K562 (cell line): ENCODE results near the gene CHCHD6. TPM values are rescaled to one million over a fixed set of nuclear protein-coding genes. Genes with fewer than 3 reads are reported as not detected.

Experiments used
- ATAC-seq: fragments of 200-7000 bp; cut with Tn5 transposase; 3 replicates; pipeline ENCODE4 v1.9.1; 2020; ENCODE audit warnings: moderate library complexity
- BruUV-seq: library from RNA; stranded (reverse); fragments of 400-500 nt; replicated peaks from 2 replicates; lab custom pipeline; 2021; lab: Mats Ljungman, UMichigan
- CTCF ChIA-PET: fragments of 300-600 bp; formaldehyde crosslinking; extraction: SDS; loops from one replicate; lab custom pipeline; 2021; ENCODE audit warnings: low intra/inter-chr PET ratio; lab: Yijun Ruan, JAX
- POLR2A ChIA-PET: fragments of 300-600, 350-650 bp; sonication (Branson Sonifier 250); formaldehyde crosslinking; extraction: SDS; loops from one replicate; lab custom pipeline; 2021; ENCODE audit warnings: antibody characterized with exemption, inconsistent platforms; lab: Yijun Ruan, JAX
- DNase-seq, 4 experiments: peaks; one replicate each; pipeline versions ENCODE4 v3.0.0 to v3.0.0-alpha.2; 2011 to 2018; ENCODE audit warnings: low spot score in 3 of 4, mixed read lengths in 3 of 4; ENCODE audit errors: extremely low read depth in 1 of 4
- FAIRE-seq: peaks from 2 replicates; lab custom pipeline; 2011; peaks lifted over from hg19 to GRCh38; lab: Jason Lieb, UNC
- H2AFZ ChIP-seq: 2 replicates; pipeline ENCODE4 v1.6.0; 2011; ENCODE audit warnings: low read depth, low read length, control low read depth, inconsistent platforms
- H3K27ac ChIP-seq: fragments of 200-600 bp; 3 replicates; pipeline ENCODE4 v1.8.0; 2011; ENCODE audit warnings: low read depth, mild to moderate bottlenecking, control low read depth, inconsistent platforms, low read length, moderate library complexity, mixed read lengths; ENCODE audit errors: extremely low read depth
- H3K27me3 ChIP-seq, 2 experiments: fragments of 300-600 bp in 1 of 2; 2 replicates in 1 of 2; 3 replicates in 1 of 2; pipeline versions ENCODE4 v1.6.0 to v1.8.0; 2011; ENCODE audit warnings: inconsistent platforms in 2 of 2, low read length in 2 of 2, mild to moderate bottlenecking in 1 of 2, mixed read lengths in 1 of 2, moderate library complexity in 1 of 2; ENCODE audit not compliant: control insufficient read depth in 2 of 2, insufficient read depth in 2 of 2
- H3K36me3 ChIP-seq: fragments of 300-600 bp; 3 replicates; pipeline ENCODE4 v1.8.0; 2011; ENCODE audit warnings: mild to moderate bottlenecking, low read length, inconsistent platforms; ENCODE audit not compliant: control insufficient read depth, insufficient read depth
- H3K4me1 ChIP-seq, 2 experiments: fragments of 200-600 bp in 1 of 2; replicated peaks in 1 of 2; 2 replicates in 1 of 2; 3 replicates in 1 of 2; pipeline versions ENCODE4 v1.5.1 to v1.8.0; 2011; ENCODE audit warnings: inconsistent platforms in 2 of 2, low read length in 2 of 2, mild to moderate bottlenecking in 1 of 2, mixed read lengths in 1 of 2, moderate library complexity in 1 of 2; ENCODE audit not compliant: control insufficient read depth in 2 of 2, insufficient read depth in 2 of 2
- H3K4me2 ChIP-seq: 2 replicates; pipeline ENCODE4 v1.6.1; 2011; ENCODE audit warnings: low read length, control low read depth, inconsistent platforms, mixed read lengths; ENCODE audit not compliant: insufficient read depth
- H3K4me3 ChIP-seq: fragments of 200-600 bp; sonication (generic), shearing (Covaris generic); 2 replicates; pipeline ENCODE4 v1.5.1; 2016; ENCODE audit warnings: control low read depth, inconsistent platforms
- H3K79me2 ChIP-seq: fragments of 200-600 bp; 3 replicates; pipeline ENCODE4 v1.8.0; 2011; ENCODE audit warnings: low read length, inconsistent platforms; ENCODE audit not compliant: control insufficient read depth, insufficient read depth
- H3K9ac ChIP-seq, 2 experiments: 2 replicates each; pipeline versions ENCODE4 v1.6.0 to v1.6.1; 2011; ENCODE audit warnings: low read depth in 2 of 2, low read length in 2 of 2, control low read depth in 1 of 2, inconsistent platforms in 1 of 2, mild to moderate bottlenecking in 1 of 2, mixed read lengths in 1 of 2; ENCODE audit not compliant: insufficient read depth in 1 of 2
- H3K9me1 ChIP-seq: one replicate; pipeline ENCODE4 v1.6.0; 2011; ENCODE audit warnings: inconsistent platforms, mild to moderate bottlenecking, low read length, moderate library complexity; ENCODE audit not compliant: control insufficient read depth, insufficient read depth
- H3K9me3 ChIP-seq: replicated peaks from 2 replicates; pipeline ENCODE4 v1.5.1; 2011; ENCODE audit warnings: low read depth, low read length, inconsistent platforms; ENCODE audit not compliant: control insufficient read depth, insufficient read depth
- H4K20me1 ChIP-seq: replicated peaks from 2 replicates; pipeline ENCODE4 v1.6.1; 2011; ENCODE audit warnings: low read length, inconsistent platforms, mixed read lengths; ENCODE audit not compliant: control insufficient read depth, insufficient read depth
- CEBPB ChIP-seq: fragments of 450-650 bp; IDR thresholded peaks from 2 replicates; pipeline ENCODE4 v1.6.1; 2016; ENCODE audit warnings: missing genetic modification characterization, missing compliant biosample characterization
- POLR2G ChIP-seq: fragments of 200-400 bp; formaldehyde crosslinking; IDR thresholded peaks from 2 replicates; pipeline ENCODE4 v1.6.1; 2017; ENCODE audit warnings: low read depth, mild to moderate bottlenecking, antibody characterized with exemption, low read length, moderate library complexity
- SAFB ChIP-seq: fragments of 200-400 bp; formaldehyde crosslinking; IDR thresholded peaks from 2 replicates; pipeline ENCODE4 v1.6.1; 2017; ENCODE audit warnings: low read depth, low read length, borderline replicate concordance
- WGBS: fragments of 100-300 bp; shearing (Covaris generic); methylation state at CpG from one replicate; pipeline ENCODE4 v1.1.6; 2016; ENCODE audit warnings: low coverage, mixed read lengths; ENCODE audit not compliant: insufficient coverage; ENCODE audit errors: missing lambda C conversion rate; 5-methylcytosine and 5-hydroxymethylcytosine counted together
- in situ Hi-C: fragments of 300-500 bp; cut with MboI; formaldehyde crosslinking; loops from 4 replicates; pipeline ENCODE4 v1.15.0; 2018; ENCODE audit warnings: inconsistent platforms, mixed read lengths
- intact Hi-C: fragments of 100-400 bp; cut with micrococcal nuclease; formaldehyde crosslinking; loops from 2 replicates; pipeline ENCODE4 v1.14.2; 2022
- polyA plus RNA-seq, 8 experiments: library from polyadenylated mRNA; depleted of rRNA in 4 of 8; stranded (reverse) in 5 of 8; unstranded in 3 of 8; fragments of >200 nt; fragmentation: Nextera tagmentation in 2 of 8; fragmentation: Illumina TruSeq in 1 of 8; extraction: Ambion mirVana in 2 of 8; extraction: Trizol in 1 of 8; gene quantifications; 2 replicates each; pipeline versions ENCODE4 v1.2.1 to v1.2.3, GENCODE V29; 2011 to 2014; ENCODE audit warnings: inconsistent platforms in 1 of 8, missing spikeins in 1 of 8
- total RNA-seq, 7 experiments: library from RNA; depleted of rRNA in 6 of 7; stranded (reverse); fragments of >200 nt in 6 of 7; fragmentation: Illumina TruSeq in 2 of 7; extraction: Trizol in 2 of 7; gene quantifications; 2 replicates each; pipeline versions ENCODE4 v1.2.1 to v1.2.3, GENCODE V29; 2011 to 2021; ENCODE audit warnings: low replicate concordance in 1 of 7

CHCHD6 gene
- total and polyA plus RNA-seq, 9 of the 15 experiments (the other 6 are each of a cell fraction or from before 2014, with no cell fraction given): 4.6 to 18.6 (median 10.9) TPM

- 93% methylated on average over 3 of the region's 7 CpGs for WGBS
- no peak overlapping the region for H2AFZ ChIP-seq
- peaks cover 8% of the 10 kb centered on the region; the same call in 1 of the 2 replicates for H4K20me1 ChIP-seq
- no peak overlapping the region for H3K4me3 ChIP-seq
- no peak overlapping the region for H3K4me2 ChIP-seq
- H3K36me3 ChIP-seq: peaks cover 29% of the 10 kb centered on the region; the same call in 2 of the 3 replicates
- DNase-seq: no peak
- no TSS peak for BruUV-seq
- peaks cover 0 to 22% of the 10 kb centered on the region in 2 experiments; a peak in 2 of 5 replicates for H3K4me1 ChIP-seq
- no peak overlapping the region for H3K27ac ChIP-seq
- ChIA-PET CTCF (no interaction called here), POLR2A (interaction anchor here (0.9 kb wide), 1 partner anchor 14 kb away, joined by 3 read pairs; no protein-coding TSS in a partner anchor)
- no peaks in the 10 kb centered on the region for H3K9me1 ChIP-seq
- TF ChIP-seq CEBPB (tag) (no peak), POLR2G (0 out of 2 replicates have a peak, but pooled peaks have one; percentile 12)
- H3K27me3 ChIP-seq: no peaks in the 10 kb centered on the region
- intact Hi-C loops (no loop called here), in situ Hi-C loops (no loop called here)
- ATAC-seq: no peak
- no peaks in the 10 kb centered on the region for H3K9me3 ChIP-seq
- 0 out of 4 replicates have a peak overlapping the region, but pooled peaks of 1 of the 2 experiments have one; percentile 5 for H3K9ac ChIP-seq
- FAIRE-seq: no peak
- H3K79me2 ChIP-seq: peaks cover 12% of the 10 kb centered on the region; the same call in 1 of the 3 replicates
Measured at GRCh38 chr3:127003601-127004280, 299.7 kb downstream of the CHCHD6 start.

DNA sequence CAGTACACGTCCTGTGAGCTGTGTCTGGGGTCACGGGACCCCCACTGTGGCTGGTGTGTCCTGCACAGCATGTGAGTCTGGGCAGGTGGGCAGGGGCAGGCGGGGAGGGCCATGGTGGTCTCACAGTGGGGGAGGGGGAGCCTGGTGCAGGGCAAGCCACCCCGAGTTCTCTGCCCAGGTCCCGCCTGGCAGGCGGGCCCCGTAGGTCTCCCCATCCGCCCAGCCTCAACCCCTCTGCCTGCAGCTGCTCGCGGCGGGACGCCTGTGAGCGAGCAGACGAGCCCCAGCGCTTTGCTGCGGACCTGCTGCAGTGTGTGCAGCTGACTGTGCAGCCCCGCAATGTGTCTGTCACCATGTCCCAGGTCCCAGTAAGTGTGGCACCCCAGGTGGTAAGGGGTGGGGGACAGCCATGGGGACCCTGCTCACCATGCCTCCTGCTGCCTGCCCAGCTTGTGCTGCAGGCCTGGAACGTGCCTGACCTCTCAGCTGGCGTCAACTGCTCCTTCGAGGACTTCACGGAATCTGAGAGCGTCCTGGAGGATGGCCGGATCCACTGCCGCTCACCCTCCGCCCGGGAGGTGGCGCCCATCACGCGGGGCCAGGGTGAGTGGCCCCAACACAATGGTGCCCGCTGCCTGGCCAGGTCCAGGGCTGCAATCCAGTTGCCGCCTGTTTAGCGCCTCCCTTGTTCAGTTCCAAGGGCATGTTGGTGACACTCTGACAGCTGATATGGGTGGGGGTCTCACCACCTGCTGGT is 300.8 kb downstream of the CHCHD6 start:
- Histone ChIP-seq H2AFZ (no peak overlapping the region), H3K79me2 (peaks cover 4% of the 10 kb centered on the region; the same call in 1 of the 3 replicates), H3K4me2 (no peak overlapping the region), H3K36me3 (peaks cover 29% of the 10 kb centered on the region; the same call in 2 of the 3 replicates), H3K27me3 (no peaks in the 10 kb centered on the region), H3K27ac (no peak overlapping the region), H3K9me3 (no peaks in the 10 kb centered on the region), H3K9me1 (no peaks in the 10 kb centered on the region), H3K9ac (no peak overlapping the region; a peak in 1 of 4 replicates), H4K20me1 (peaks cover 8% of the 10 kb centered on the region; the same call in 1 of the 2 replicates), H3K4me3 (no peak overlapping the region), H3K4me1 (peaks cover 0 to 22% of the 10 kb centered on the region in 2 experiments; a peak in 2 of 5 replicates)
- DNase-seq (no peak), ATAC-seq (no peak), FAIRE-seq (no peak)
- ChIA-PET POLR2A (no interaction called here), CTCF (no interaction called here)
- 0 out of 2 replicates have a peak, but pooled peaks have one; percentile 40 for TF ChIP-seq POLR2G
- TF ChIP-seq SAFB: no peak
- 96% methylated on average over 16 of the region's 32 CpGs for WGBS
- intact Hi-C loops: no loop called here
- no TSS peak for BruUV-seq
- in situ Hi-C loops: no loop called here
